ENCODE measurements around the gene GRIN1.

DNA sequence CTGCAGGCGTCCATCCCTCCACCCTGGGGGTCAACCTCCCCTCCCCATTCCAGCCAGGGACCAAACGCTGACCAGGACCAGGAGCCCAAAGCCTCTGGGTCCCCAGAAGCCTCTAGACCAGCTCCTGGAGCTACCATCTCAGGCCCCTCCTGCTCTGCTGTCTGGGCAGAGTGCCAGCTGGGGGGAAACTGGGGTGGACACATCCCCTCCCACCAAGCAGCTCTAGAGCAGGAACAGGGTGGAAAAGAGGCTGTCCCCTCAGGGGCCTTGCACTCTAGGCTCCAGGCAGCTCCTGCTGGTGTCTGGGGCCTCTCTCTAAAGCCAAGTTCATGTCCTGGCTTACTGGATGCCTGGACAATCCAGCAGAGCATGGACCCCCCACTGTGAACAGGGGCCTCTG lies 53.9 kb downstream of the GRIN1 start:
- TF ChIP-seq, protein P1, sequence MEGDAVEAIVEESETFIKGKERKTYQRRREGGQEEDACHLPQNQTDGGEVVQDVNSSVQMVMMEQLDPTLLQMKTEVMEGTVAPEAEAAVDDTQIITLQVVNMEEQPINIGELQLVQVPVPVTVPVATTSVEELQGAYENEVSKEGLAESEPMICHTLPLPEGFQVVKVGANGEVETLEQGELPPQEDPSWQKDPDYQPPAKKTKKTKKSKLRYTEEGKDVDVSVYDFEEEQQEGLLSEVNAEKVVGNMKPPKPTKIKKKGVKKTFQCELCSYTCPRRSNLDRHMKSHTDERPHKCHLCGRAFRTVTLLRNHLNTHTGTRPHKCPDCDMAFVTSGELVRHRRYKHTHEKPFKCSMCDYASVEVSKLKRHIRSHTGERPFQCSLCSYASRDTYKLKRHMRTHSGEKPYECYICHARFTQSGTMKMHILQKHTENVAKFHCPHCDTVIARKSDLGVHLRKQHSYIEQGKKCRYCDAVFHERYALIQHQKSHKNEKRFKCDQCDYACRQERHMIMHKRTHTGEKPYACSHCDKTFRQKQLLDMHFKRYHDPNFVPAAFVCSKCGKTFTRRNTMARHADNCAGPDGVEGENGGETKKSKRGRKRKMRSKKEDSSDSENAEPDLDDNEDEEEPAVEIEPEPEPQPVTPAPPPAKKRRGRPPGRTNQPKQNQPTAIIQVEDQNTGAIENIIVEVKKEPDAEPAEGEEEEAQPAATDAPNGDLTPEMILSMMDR (conservative IDR thresholded peaks at IDR 0.05; ENCODE audit: low read length): no peak
- no peak for TF ChIP-seq EZH2phosphoT487 (IDR thresholded peaks at IDR 0.05; ENCODE audit: borderline replicate concordance, low read depth, low read length)
